WTC11 (cell line): ENCODE measurements around the gene PTH1R.

Experiments
- ARID4B ChIP-seq: sonication (generic); formaldehyde crosslinking; IDR thresholded peaks from 2 replicates; pipeline ENCODE4 v1.8.0; 2023; ENCODE audit warnings: missing genetic modification reagents, mild to moderate bottlenecking, borderline replicate concordance
- ATF3 ChIP-seq: sonication (generic); formaldehyde crosslinking; conservative IDR thresholded peaks from 2 replicates; pipeline ENCODE4 v1.8.1; 2022; ENCODE audit warnings: mild to moderate bottlenecking, missing genetic modification reagents
- CTCF ChIP-seq: fragments of 200-600 bp; IDR thresholded peaks from 2 replicates; pipeline ENCODE4 v1.8.0; 2022; ENCODE audit warnings: antibody characterized with exemption
- NFE2L1 ChIP-seq: sonication (generic); formaldehyde crosslinking; IDR thresholded peaks from 2 replicates; pipeline ENCODE4 v1.8.1; 2023; ENCODE audit warnings: missing genetic modification reagents
- NFYB ChIP-seq: sonication (generic); formaldehyde crosslinking; conservative IDR thresholded peaks from 2 replicates; pipeline ENCODE4 v1.8.0; 2022; ENCODE audit warnings: low read depth, missing genetic modification reagents
- TEAD4 ChIP-seq: sonication (generic); formaldehyde crosslinking; IDR thresholded peaks from 2 replicates; pipeline ENCODE4 v1.8.0; 2022; ENCODE audit warnings: mild to moderate bottlenecking, missing genetic modification reagents

- no peak for TF ChIP-seq CTCF
- no peak for TF ChIP-seq NFYB
- no peak for TF ChIP-seq ARID4B (CRISPR knock-in tag)
- TF ChIP-seq TEAD4 (CRISPR knock-in tag): no peak
- TF ChIP-seq NFE2L1 (CRISPR knock-in tag): no peak
- no peak for TF ChIP-seq ATF3
Measured at GRCh38 chr3:46890132-46890531, 12.6 kb downstream of the PTH1R start.
